ENCODE results near the gene CRYGD.

CRYGD gene

DNA sequence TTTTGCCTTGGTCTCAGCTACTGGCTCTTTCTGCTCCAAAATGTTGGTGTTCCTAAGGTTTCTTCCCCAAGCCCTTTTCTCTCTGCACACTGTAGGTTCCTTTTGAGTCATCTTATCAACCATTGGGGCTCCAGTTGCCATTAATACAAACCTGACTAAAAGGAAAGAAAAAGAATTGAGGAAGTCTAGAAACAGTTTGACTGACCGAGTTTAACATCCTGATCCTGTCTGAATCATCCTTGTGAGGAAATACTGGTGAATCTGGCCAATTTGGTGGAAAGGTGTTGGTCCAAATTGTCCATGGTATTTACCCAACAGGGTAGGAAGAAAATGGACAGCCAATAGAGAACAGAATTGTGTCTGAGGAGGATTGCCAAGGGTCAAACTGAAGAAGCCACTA, 38.3 kb downstream of the CRYGD start:
- Histone ChIP-seq H3K9ac (ENCODE audit: low read length in 2 of 2) (no peak overlapping the region), H3K9me3 (ENCODE audit: control insufficient read depth in 2 of 2, low read length in 2 of 2) (no peaks in the 10 kb centered on the region), H3K27me3 (ENCODE audit: control insufficient read depth in 1 of 2, insufficient read depth in 2 of 2, low read length in 2 of 2) (no peaks in the 10 kb centered on the region), H3K4me3 (ENCODE audit: low read length in 2 of 2) (no peak overlapping the region), H3K4me1 (ENCODE audit: control insufficient read depth, insufficient read depth, low read length) (peaks cover 2% of the 10 kb centered on the region), H3K27ac (ENCODE audit: low read length) (no peak overlapping the region), H3K36me3 (ENCODE audit: control insufficient read depth in 2 of 2, insufficient read depth in 2 of 2, low read length in 2 of 2) (no peaks in the 10 kb centered on the region)

DNA sequence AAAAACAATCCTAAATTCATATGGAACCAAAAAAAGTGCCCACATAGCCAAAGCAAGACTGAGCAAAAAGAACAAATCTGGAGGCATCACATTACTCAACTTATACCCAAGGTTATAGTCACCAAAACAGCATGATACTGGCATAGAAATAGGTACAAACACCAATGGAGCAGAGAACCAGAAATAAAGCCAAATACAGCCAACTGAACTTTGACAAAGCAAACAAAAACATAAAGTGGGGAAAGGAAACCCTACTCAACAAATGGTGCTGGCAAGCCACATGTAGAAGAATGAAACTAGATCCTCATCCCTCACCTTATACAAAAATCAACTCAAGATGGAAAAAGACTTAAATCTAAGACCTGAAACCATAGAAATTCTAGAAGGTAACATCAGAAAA, 40.5 kb downstream of the CRYGD start:
- Histone ChIP-seq H3K9ac (ENCODE audit: low read length in 2 of 2) (no peak overlapping the region), H3K36me3 (ENCODE audit: control insufficient read depth in 2 of 2, insufficient read depth in 2 of 2, low read length in 2 of 2) (no peaks in the 10 kb centered on the region), H3K27ac (ENCODE audit: low read length) (no peak overlapping the region), H3K4me1 (ENCODE audit: control insufficient read depth, insufficient read depth, low read length) (peaks cover 2% of the 10 kb centered on the region), H3K27me3 (ENCODE audit: control insufficient read depth in 1 of 2, insufficient read depth in 2 of 2, low read length in 2 of 2) (no peaks in the 10 kb centered on the region), H3K4me3 (ENCODE audit: low read length in 2 of 2) (no peak overlapping the region), H3K9me3 (ENCODE audit: control insufficient read depth in 2 of 2, low read length in 2 of 2) (peaks cover 0 to 4% of the 10 kb centered on the region in 2 donors)

DNA sequence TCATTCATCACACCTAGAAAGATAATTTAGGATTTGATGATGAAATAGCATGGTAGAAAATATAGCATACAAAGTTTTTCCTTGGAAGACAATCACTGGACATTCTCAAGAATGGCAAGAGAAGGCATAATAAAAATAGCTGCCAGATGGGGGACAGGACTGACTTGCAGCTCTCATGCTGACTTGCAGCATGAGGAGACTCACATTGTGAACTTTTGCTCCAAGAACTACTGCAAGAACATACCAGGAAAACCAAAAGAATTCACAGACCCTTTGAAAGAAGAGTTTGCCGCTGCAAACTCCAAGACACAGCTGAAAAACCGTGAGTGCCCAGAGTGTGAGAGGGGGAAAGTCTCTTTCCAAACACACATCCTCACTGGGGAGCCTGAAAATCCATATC, 47.0 kb downstream of the CRYGD start:
- peaks cover 0 to 4% of the 10 kb centered on the region in 2 donors for H3K9me3 ChIP-seq (ENCODE audit: control insufficient read depth in 2 of 2, low read length in 2 of 2)
- H3K4me1 ChIP-seq (ENCODE audit: control insufficient read depth, insufficient read depth, low read length) = no peaks in the 10 kb centered on the region
- no peak overlapping the region for H3K27ac ChIP-seq (ENCODE audit: low read length)
- H3K36me3 ChIP-seq (ENCODE audit: control insufficient read depth in 2 of 2, insufficient read depth in 2 of 2, low read length in 2 of 2) = no peaks in the 10 kb centered on the region
- peaks cover 2 to 3% of the 10 kb centered on the region in 2 donors for H3K27me3 ChIP-seq (ENCODE audit: control insufficient read depth in 1 of 2, insufficient read depth in 2 of 2, low read length in 2 of 2)
- no peak overlapping the region for H3K4me3 ChIP-seq (ENCODE audit: low read length in 2 of 2)
- no peak overlapping the region for H3K9ac ChIP-seq (ENCODE audit: low read length in 2 of 2)

DNA sequence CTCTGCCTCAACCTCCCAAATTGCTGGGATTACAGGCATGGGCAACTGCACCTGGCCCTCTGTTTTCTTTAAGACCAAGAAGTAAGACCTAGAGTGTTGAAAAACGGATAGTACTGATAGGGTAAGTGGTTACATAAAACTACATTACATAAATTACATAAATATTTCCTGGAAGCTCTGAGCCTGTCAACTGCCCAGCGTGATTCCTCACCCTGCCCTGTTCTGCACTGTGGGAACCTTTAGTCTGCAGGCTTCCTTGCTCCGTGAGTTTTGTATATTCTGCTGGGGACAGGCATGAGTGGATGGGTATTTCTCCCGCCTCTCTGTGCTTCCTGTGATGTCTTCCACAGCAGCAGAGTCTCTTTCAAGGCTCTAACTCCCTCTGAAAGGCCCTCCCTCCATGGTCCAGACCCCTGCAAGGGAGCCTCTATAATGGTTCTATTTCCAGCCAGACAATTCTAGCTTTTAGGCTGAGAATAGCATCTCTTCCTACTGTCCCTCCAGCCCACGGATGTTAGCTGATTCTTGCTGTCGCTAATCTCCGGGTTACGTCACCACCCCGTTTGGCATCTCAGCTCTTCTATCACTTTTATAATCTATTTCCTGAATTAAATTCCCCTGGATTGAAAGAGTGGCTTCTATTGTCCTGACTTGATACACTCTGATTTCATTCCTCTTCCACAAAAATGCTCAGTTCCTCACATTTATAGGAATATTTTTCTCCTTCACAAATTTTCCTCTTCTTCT, 49.5 kb downstream of the CRYGD start:
- no peaks in the 10 kb centered on the region for H3K4me1 ChIP-seq (ENCODE audit: control insufficient read depth, insufficient read depth, low read length)
- no peak overlapping the region for H3K9ac ChIP-seq (ENCODE audit: low read length in 2 of 2)
- peaks cover 2 to 3% of the 10 kb centered on the region in 2 donors for H3K27me3 ChIP-seq (ENCODE audit: control insufficient read depth in 1 of 2, insufficient read depth in 2 of 2, low read length in 2 of 2)
- H3K9me3 ChIP-seq (ENCODE audit: control insufficient read depth in 2 of 2, low read length in 2 of 2) = peaks cover 0 to 4% of the 10 kb centered on the region in 2 donors
- H3K36me3 ChIP-seq (ENCODE audit: control insufficient read depth in 2 of 2, insufficient read depth in 2 of 2, low read length in 2 of 2) = no peaks in the 10 kb centered on the region
- H3K4me3 ChIP-seq (ENCODE audit: low read length in 2 of 2) = no peak overlapping the region
- no peak overlapping the region for H3K27ac ChIP-seq (ENCODE audit: low read length)

DNA sequence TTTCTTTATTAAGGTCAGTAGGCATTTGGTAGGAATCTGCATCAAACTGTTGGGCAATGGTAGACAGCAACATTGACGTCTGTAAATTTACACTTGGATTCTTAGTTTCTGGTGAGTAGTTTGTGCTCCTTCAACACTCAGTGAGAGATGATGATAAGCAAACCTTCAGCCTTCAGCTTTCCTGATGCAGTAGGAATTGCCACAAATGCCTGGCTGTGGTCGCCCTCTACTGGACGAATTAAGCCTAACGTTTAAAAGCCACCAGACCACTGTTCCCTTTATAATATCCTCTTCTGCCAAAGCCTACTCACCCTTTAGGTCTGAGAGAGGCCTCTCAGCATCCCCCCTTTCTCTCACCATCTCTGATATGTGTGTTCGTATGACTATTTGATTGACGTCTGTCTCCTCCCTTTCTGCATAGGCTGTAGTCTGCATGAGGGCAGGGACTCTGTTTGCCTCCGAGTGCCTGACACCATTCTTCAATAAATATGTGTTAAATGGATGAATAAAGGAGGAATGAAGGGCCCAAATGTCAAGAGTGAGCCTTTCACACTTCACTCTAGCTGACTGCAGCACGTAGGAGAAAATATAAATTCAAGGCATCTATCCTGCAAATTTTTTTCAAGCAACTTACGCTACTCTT, 52.0 kb downstream of the CRYGD start:
- no peak overlapping the region for H3K27ac ChIP-seq (ENCODE audit: low read length)
- no peaks in the 10 kb centered on the region for H3K36me3 ChIP-seq (ENCODE audit: control insufficient read depth in 2 of 2, insufficient read depth in 2 of 2, low read length in 2 of 2)
- no peaks in the 10 kb centered on the region for H3K9me3 ChIP-seq (ENCODE audit: control insufficient read depth in 2 of 2, low read length in 2 of 2)
- no peak overlapping the region for H3K4me3 ChIP-seq (ENCODE audit: low read length in 2 of 2)
- H3K4me1 ChIP-seq (ENCODE audit: control insufficient read depth, insufficient read depth, low read length) = no peaks in the 10 kb centered on the region
- peaks cover 2 to 3% of the 10 kb centered on the region in 2 donors for H3K27me3 ChIP-seq (ENCODE audit: control insufficient read depth in 1 of 2, insufficient read depth in 2 of 2, low read length in 2 of 2)
- no peak overlapping the region for H3K9ac ChIP-seq (ENCODE audit: low read length in 2 of 2)

All from stomach smooth muscle (tissue), 2 donors.